Central memory CD8-positive, alpha-beta T cell (primary cell): ENCODE results near the gene LPIN2.
"Not testable (repeated sequence)": the region's sequence is repeated elsewhere in the genome, so short reads cannot be mapped to it uniquely, and the experiment has no call there.

Experiments
- ATAC-seq: fragments of 150-1000 bp; cut with Tn5 transposase; replicated peaks from 2 replicates; pipeline ENCODE4 v1.10.0; 2022; ENCODE audit warnings: mild to moderate bottlenecking, moderate FRiP score, moderate number of reproducible peaks; ENCODE audit not compliant: poor library complexity, severe bottlenecking; ENCODE audit errors: extremely low read depth
- DNase-seq, 2 donors: peaks; one replicate each; pipeline ENCODE4 v3.0.0; 2021; ENCODE audit warnings: low spot score in 2 of 2
- H3K27ac Mint-ChIP-seq: one replicate; pipeline ENCODE4 v1.8.0; 2022; ENCODE audit warnings: low read depth, mild to moderate bottlenecking, moderate library complexity, mixed read lengths
- H3K27me3 Mint-ChIP-seq: one replicate; pipeline ENCODE4 v1.8.0; 2022; ENCODE audit warnings: mixed read lengths
- H3K36me3 Mint-ChIP-seq: one replicate; pipeline ENCODE4 v1.8.0; 2022; ENCODE audit warnings: mild to moderate bottlenecking, moderate library complexity, mixed read lengths; ENCODE audit not compliant: insufficient read depth
- H3K4me1 Mint-ChIP-seq: one replicate; pipeline ENCODE4 v1.8.0; 2022; ENCODE audit warnings: mixed read lengths
- H3K4me3 Mint-ChIP-seq: one replicate; pipeline ENCODE4 v1.8.0; 2022; ENCODE audit warnings: mild to moderate bottlenecking, moderate library complexity, mixed read lengths
- H3K9me3 Mint-ChIP-seq: one replicate; pipeline ENCODE4 v1.8.0; 2022; ENCODE audit warnings: mixed read lengths

The LPIN2 gene

DNA sequence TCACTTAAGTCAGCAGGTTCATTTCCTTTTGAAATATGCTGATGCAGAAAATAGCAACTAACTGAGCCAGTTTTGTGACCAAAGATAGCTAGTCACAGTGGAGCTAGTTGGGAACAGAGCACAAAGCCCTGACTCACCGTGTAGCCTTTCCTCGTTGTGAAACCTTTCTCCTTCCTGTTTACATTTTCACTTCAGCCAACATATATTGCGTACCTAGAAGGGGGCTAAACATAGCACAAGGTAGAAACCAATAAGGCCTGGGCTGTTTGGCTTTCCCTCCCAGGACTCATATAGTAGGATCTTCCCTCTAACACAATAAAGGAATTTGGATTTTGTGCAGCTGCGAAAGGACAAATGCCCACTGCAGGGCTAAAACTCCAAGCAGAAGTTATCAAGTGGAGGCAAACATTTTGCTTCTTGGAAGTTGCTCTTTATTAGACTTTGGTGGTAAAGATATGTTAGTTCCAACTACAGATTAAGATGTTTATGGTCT lies 24.5 kb upstream of the LPIN2 start:
- H3K9me3 Mint-ChIP-seq = no peaks in the 10 kb centered on the region
- H3K27ac Mint-ChIP-seq = peak overlapping the region; percentile 50
- DNase-seq (no peak), ATAC-seq (no peak)
- no peaks in the 10 kb centered on the region for H3K36me3 Mint-ChIP-seq
- no peaks in the 10 kb centered on the region for H3K27me3 Mint-ChIP-seq
- H3K4me1 Mint-ChIP-seq = peaks cover 7% of the 10 kb centered on the region
- H3K4me3 Mint-ChIP-seq = no peak overlapping the region

DNA sequence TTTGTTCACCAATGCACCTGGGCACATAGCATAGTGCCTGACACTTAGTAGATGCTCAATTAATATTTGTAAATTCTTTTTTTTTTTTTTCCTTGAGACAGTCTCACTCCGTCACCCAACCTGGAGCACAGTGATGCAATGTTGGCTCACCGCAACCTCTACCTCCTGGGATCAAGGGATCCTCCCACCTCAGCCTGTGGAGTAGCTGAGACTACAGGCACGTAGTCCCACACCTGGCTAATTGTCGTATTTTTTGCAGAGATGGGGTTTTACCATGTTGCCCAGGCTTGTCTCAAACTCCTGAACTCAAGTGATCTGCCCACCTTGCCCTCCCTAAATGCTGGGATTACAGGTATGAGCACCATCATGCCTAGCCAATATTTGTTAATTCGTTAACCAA lies 23.2 kb upstream of the LPIN2 start:
- no peak overlapping the region for H3K4me3 Mint-ChIP-seq
- no peaks in the 10 kb centered on the region for H3K27me3 Mint-ChIP-seq
- DNase-seq (no peak), ATAC-seq (no peak)
- no peaks in the 10 kb centered on the region for H3K36me3 Mint-ChIP-seq
- no peaks in the 10 kb centered on the region for H3K9me3 Mint-ChIP-seq
- H3K27ac Mint-ChIP-seq = no peak overlapping the region
- H3K4me1 Mint-ChIP-seq = peaks cover 7% of the 10 kb centered on the region

DNA sequence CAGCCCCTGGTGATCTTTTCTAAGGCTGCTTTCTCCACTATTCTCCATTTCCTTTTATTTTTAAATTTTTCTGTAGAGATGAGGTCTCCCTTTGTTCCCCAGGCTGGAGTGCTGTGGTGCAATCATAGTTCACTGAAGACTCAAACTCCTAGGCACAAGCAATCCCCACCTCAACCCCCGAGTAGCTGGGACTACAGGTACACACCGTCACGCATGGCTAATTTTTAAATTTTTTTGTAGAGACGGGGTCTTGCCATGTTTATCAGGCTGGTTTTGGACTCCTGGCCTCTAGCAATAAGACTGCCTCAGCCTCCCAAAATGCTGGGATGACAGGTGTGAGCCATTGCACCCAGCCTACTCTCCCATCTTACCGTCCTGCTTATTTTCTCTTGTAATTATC lies 22.7 kb upstream of the LPIN2 start:
- Mint-ChIP-seq H3K27me3 (no peaks in the 10 kb centered on the region), H3K9me3 (no peaks in the 10 kb centered on the region), H3K4me3 (no peak overlapping the region), H3K27ac (no peak overlapping the region), H3K4me1 (peaks cover 7% of the 10 kb centered on the region), H3K36me3 (no peaks in the 10 kb centered on the region)
- ATAC-seq (no peak), DNase-seq (no peak)

DNA sequence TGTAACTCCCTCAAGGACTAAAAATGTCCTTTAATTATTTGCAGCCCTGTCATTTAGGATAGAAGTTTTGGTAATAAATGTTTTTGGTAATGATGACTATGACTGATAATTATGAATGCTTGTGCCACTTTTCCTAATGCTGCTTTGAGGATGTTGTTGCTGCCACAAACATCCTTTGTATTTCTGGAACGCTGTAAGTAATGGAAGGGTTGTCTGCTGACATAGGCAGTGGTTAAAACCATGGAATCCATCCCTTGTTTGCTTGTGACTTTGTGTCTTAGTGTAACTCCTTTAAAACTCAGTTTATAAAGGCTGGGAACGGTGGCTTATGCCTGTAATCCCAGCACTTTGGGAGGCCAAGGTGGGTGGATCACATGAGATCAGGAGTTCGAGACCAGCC lies 19.8 kb upstream of the LPIN2 start:
- no peak for DNase-seq
- no peak overlapping the region for H3K27ac Mint-ChIP-seq
- ATAC-seq = no peak
- H3K4me1 Mint-ChIP-seq = peaks cover 13% of the 10 kb centered on the region
- no peaks in the 10 kb centered on the region for H3K36me3 Mint-ChIP-seq
- no peak overlapping the region for H3K4me3 Mint-ChIP-seq
- H3K27me3 Mint-ChIP-seq = no peaks in the 10 kb centered on the region
- no peaks in the 10 kb centered on the region for H3K9me3 Mint-ChIP-seq

DNA sequence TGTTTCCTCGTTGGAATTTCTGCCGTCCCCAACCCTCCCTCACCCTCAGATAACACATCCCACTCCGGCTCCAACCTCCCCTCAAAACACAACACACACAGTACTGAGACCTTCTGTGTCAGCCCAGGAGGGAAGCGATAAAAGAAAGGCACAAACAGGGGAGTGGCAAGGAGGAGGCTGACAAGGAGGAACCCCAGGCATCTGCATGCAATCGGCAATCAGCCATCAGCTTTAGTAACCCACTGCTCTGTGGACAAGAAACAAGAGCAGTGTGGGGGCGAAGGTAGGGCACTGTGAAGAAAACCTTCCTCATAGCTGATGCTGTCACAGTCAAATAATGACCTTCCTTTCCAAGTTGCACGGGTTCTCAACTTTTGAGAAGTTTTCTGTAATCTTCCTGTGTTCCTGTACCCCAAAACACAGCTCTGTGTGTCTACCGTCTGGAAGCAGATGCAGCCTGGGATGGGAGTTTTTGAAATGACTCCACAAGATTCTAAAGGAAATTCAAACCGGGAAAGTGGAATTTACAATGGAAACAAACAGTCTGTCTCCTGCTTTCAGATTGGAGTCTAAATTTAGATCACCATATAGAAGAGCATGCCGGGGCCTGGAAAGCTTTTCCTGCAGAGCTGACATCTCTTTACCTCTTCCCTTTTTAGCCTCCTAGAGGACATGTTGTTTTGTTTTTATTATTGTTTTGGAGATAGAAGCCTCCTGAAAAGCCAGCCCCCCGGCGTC lies 16.4 kb upstream of the LPIN2 start:
- Mint-ChIP-seq H3K4me3 (no peak overlapping the region), H3K4me1 (peaks cover 8% of the 10 kb centered on the region), H3K27me3 (no peaks in the 10 kb centered on the region), H3K36me3 (no peaks in the 10 kb centered on the region), H3K9me3 (no peaks in the 10 kb centered on the region), H3K27ac (no peak overlapping the region)
- ATAC-seq (no peak), DNase-seq (no peak)

DNA sequence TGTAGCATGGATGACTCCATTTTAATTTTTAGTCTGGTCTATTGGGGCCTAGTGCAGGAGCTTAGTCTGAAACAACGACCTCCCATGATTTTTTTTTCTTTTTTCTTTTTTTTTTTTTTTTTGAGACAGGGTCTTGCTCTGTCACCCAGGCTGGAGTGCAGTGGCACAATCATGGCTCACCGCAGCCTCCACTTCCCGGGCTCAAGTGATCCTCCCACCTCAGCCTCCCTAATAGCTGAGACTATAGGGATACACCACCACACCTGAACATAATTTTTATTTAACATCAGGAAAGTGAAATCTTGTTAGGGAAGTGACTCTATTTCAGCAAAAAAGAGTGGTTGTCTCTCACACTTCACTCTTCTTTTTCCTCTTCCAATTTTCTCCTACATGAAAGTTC lies 15.2 kb upstream of the LPIN2 start:
- ATAC-seq, H3K36me3 Mint-ChIP-seq, H3K27me3 Mint-ChIP-seq, H3K27ac Mint-ChIP-seq, H3K9me3 Mint-ChIP-seq, DNase-seq, H3K4me1 Mint-ChIP-seq, H3K4me3 Mint-ChIP-seq: not testable (repeated sequence)

DNA sequence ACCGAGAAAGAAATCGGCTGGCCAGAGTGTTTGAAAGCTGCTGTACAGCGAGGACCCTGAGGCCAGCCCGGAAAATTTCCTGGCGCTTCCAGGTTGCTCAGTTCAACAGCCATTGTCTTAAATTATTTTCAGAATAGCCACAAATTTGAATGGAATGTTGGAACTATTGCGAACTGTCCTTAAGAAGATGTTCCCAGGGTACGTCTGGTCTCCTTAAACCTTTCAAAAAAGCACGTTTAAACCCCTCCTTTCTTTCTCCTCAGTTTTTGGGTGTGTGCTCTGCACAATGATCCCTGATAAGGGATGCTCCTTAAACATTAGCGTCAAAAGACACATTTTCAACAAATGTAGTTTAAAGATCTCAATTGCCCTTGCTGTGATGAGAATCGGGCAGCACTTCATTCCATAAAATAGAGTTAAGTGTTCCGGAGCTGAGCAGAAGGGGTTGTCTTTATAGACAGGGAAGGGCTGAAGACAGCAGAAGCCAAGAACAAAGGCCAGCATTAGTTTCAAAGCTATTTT lies 14.5 kb upstream of the LPIN2 start:
- H3K27me3 Mint-ChIP-seq = no peaks in the 10 kb centered on the region
- no peak overlapping the region for H3K27ac Mint-ChIP-seq
- H3K4me1 Mint-ChIP-seq = peaks cover 8% of the 10 kb centered on the region
- no peak for ATAC-seq
- no peaks in the 10 kb centered on the region for H3K9me3 Mint-ChIP-seq
- no peak overlapping the region for H3K4me3 Mint-ChIP-seq
- DNase-seq = no peak
- no peaks in the 10 kb centered on the region for H3K36me3 Mint-ChIP-seq

DNA sequence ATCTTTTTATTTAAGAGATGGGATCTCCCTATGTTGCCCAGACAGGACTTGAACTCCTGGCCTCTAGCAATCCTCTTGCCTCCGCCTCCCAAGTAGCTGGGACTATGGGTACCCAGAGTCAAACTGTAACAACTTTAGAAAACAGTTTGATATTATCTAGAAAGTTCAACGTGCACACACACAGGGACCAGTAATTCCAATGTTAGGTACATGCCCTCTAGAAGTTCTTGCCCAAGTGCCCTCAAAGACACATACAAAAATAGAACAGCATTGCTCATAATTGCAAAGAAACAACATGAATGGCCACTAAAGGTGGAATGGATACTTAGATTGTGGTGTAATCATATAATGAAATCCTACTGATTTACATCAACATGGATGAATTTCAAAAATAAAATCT lies 12.6 kb upstream of the LPIN2 start:
- no peak for ATAC-seq
- Mint-ChIP-seq H3K4me3 (no peak overlapping the region), H3K27me3 (no peaks in the 10 kb centered on the region), H3K9me3 (no peaks in the 10 kb centered on the region), H3K36me3 (no peaks in the 10 kb centered on the region), H3K4me1 (peaks cover 8% of the 10 kb centered on the region), H3K27ac (peak overlapping the region; percentile 64)
- no peak for DNase-seq

DNA sequence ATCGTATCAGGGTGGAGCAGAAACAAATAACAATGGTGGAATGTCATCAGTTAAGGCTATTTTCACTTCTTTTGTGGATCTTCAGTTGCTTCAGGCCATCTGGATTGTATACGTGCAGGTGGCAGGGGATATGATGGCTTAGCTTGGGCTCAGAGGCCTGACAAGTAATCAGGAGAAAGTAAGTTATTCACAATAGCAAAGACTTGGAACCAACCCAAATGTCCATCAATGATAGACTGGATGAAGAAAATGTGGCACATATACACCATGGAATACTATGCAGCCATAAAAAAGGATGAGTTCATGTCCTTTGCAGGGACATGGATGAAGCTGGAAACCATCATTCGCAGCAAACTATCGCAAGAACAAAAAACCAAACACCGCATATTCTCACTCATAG lies 10.7 kb upstream of the LPIN2 start:
- H3K4me3 Mint-ChIP-seq = not testable (repeated sequence)

DNA sequence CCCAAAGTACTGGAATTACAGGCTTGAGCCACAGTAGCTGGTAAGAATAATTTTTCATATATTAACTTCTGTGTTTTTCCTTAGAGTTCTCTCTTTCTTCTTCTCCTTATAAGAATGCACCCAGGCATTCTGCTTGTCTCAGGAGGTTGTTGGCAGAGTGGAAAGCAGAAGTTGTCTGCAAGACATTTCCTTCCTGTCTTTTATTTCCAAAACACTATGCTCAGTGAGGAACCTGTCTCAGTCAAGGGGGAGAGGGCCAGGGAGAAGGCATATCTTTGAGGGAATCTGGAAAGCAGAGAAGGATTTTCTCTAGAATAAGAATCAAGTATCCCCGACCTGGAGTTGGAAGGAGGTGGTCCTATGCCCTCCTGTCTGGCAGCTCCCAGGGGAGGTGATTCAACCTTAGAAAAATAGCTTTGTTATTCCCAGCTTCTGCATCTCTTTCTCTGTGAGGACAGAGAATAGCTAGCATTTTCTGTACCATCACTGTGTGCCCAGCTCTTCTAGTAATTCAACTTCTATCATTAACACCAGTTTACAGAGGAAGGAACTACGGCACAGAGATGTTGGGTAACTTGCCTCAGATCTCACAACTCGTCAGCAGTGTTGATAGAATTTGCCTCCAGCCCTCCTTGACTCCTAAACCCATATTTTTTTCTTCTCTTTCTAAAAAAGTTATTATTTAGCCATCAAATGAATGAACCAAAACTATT lies 3.8 kb upstream of the LPIN2 start:
- H3K4me3 Mint-ChIP-seq = no peak overlapping the region
- H3K27ac Mint-ChIP-seq = peak overlapping the region; percentile 77

More for the DNA sequence above, 10.7 kb upstream of the LPIN2 start:
- H3K4me1 Mint-ChIP-seq, H3K9me3 Mint-ChIP-seq, DNase-seq, H3K27me3 Mint-ChIP-seq, H3K36me3 Mint-ChIP-seq, ATAC-seq, H3K27ac Mint-ChIP-seq: not testable (repeated sequence)

DNA sequence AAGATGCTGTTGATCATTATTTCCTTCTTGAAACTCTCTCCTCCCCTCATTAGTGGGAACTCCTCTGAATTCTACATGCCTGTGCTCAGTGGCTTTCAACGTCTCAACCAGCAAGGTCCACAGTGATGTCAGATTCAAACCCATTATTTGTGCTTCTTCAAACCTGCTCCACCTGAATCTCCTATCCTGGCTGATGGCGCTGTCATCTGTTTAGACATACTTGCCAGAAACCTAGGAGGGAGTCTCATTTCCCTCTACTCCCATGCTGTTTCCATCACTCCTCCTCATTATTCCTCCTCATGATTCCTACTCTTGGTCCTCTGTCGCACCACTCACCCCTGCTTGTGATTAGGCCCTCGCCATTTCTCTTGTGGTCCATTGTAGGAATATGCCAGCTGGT lies 2.9 kb upstream of the LPIN2 start:
- peaks cover 34% of the 10 kb centered on the region for H3K4me1 Mint-ChIP-seq
- H3K9me3 Mint-ChIP-seq = no peaks in the 10 kb centered on the region
- H3K36me3 Mint-ChIP-seq = peaks cover 15% of the 10 kb centered on the region
- peaks cover 9% of the 10 kb centered on the region for H3K27me3 Mint-ChIP-seq
- DNase-seq = no peak
- ATAC-seq = no peak
- H3K27ac Mint-ChIP-seq = peak overlapping the region; percentile 77
- H3K4me3 Mint-ChIP-seq = no peak overlapping the region

More for the DNA sequence above, 3.8 kb upstream of the LPIN2 start:
- Mint-ChIP-seq H3K9me3 (no peaks in the 10 kb centered on the region), H3K27me3 (peaks cover 9% of the 10 kb centered on the region), H3K4me1 (peaks cover 25% of the 10 kb centered on the region), H3K36me3 (peaks cover 11% of the 10 kb centered on the region)
- DNase-seq (no peak), ATAC-seq (no peak)

DNA sequence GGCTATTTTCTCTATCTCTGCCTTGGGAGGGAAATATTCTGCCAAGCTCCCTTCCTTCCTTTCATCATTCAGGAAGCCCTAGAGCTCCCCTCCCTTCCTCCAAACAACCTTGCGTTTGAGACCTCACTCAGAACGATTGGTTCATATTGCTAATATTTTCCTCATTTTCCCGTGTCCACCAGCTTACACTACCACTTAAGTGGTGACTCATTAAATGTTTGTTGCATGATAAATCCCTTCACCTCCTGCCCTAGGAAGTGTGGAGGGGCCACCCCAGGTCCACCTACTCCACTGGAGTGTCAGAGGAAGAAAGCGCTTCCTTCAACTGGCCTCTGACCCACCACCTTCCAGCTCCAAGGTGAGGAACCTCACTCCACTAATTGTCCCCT lies 2.3 kb upstream of the LPIN2 start:
- peaks cover 41% of the 10 kb centered on the region for H3K4me1 Mint-ChIP-seq
- DNase-seq (no peak), ATAC-seq (no peak)
- peak overlapping the region; percentile 77 for H3K27ac Mint-ChIP-seq
- H3K9me3 Mint-ChIP-seq = no peaks in the 10 kb centered on the region
- H3K27me3 Mint-ChIP-seq = peaks cover 9% of the 10 kb centered on the region
- H3K4me3 Mint-ChIP-seq = no peak overlapping the region
- H3K36me3 Mint-ChIP-seq = peaks cover 18% of the 10 kb centered on the region
